Measurements from ENCODE around the gene FNIP2. TPM values are rescaled to one million over a fixed set of nuclear protein-coding genes. Genes with fewer than 3 reads are reported as not detected.
A peak's percentile ranks its signal among the peaks of the same experiment; 100 is the strongest.
"Not testable (repeated sequence)": the region's sequence is repeated elsewhere in the genome, so short reads cannot be mapped to it uniquely, and the experiment has no call there.

Gene FNIP2
- total RNA-seq, 1 donor from 2014 or later: 10.5 TPM

GRCh38 chr4:158825433-158826036, 56.7 kb downstream of the FNIP2 start:
- no peak overlapping the region for H3K4me3 Mint-ChIP-seq (ENCODE audit: low read depth)
- peaks cover 65% of the 10 kb centered on the region for H3K4me1 Mint-ChIP-seq (ENCODE audit: low read depth)
- H3K9me3 Mint-ChIP-seq: no peaks in the 10 kb centered on the region
- peaks cover 18% of the 10 kb centered on the region for H3K36me3 Mint-ChIP-seq (ENCODE audit: low read depth)
- no peak for DNase-seq (ENCODE audit: low spot score)
- intact Hi-C loops (cut with micrococcal nuclease): loop anchor here (2.0 to 5.0 kb wide), 2 partner anchors 15 to 153 kb away; partner anchors contain the start of genes C4orf46 and ETFDH
- H3K27me3 Mint-ChIP-seq (ENCODE audit: low read depth): no peaks in the 10 kb centered on the region
- H3K27ac Mint-ChIP-seq: no peak overlapping the region

- H3K4me3 Mint-ChIP-seq (ENCODE audit: low read depth): peak overlapping the region; percentile 34
- H3K27ac Mint-ChIP-seq: peak overlapping the region; percentile 65
- peaks cover 23% of the 10 kb centered on the region for H3K36me3 Mint-ChIP-seq (ENCODE audit: low read depth)
- intact Hi-C loops (cut with micrococcal nuclease): loop anchor here (2.0 to 5.0 kb wide), 2 partner anchors 15 to 154 kb away; partner anchors contain the start of genes C4orf46 and ETFDH
- H3K4me1 Mint-ChIP-seq (ENCODE audit: low read depth): peaks cover 63% of the 10 kb centered on the region
- no peak for DNase-seq (ENCODE audit: low spot score)
- no peaks in the 10 kb centered on the region for H3K27me3 Mint-ChIP-seq (ENCODE audit: low read depth)
- H3K9me3 Mint-ChIP-seq: no peaks in the 10 kb centered on the region
These were observed 57.2 kb downstream of the FNIP2 start for GRCh38 chr4:158826057-158826456.

GRCh38 chr4:158826882-158827281, 58.1 kb downstream of the FNIP2 start:
- Mint-ChIP-seq H3K27ac (peak overlapping the region; percentile 67), H3K4me3 (ENCODE audit: low read depth) (peak overlapping the region; percentile 34), H3K9me3 (no peaks in the 10 kb centered on the region), H3K4me1 (ENCODE audit: low read depth) (peaks cover 59% of the 10 kb centered on the region), H3K36me3 (ENCODE audit: low read depth) (peaks cover 25% of the 10 kb centered on the region), H3K27me3 (ENCODE audit: low read depth) (no peaks in the 10 kb centered on the region)
- no peak for DNase-seq (ENCODE audit: low spot score)
- intact Hi-C loops (cut with micrococcal nuclease): loop anchor here (2.0 to 5.0 kb wide), 2 partner anchors 16 to 155 kb away; partner anchors contain the start of genes C4orf46 and ETFDH

- H3K27me3 Mint-ChIP-seq (ENCODE audit: low read depth): no peaks in the 10 kb centered on the region
- H3K36me3 Mint-ChIP-seq (ENCODE audit: low read depth): peaks cover 28% of the 10 kb centered on the region
- no peaks in the 10 kb centered on the region for H3K9me3 Mint-ChIP-seq
- no peak for DNase-seq (ENCODE audit: low spot score)
- peaks cover 59% of the 10 kb centered on the region for H3K4me1 Mint-ChIP-seq (ENCODE audit: low read depth)
- no peak overlapping the region for H3K4me3 Mint-ChIP-seq (ENCODE audit: low read depth)
- no peak overlapping the region for H3K27ac Mint-ChIP-seq
- intact Hi-C loops (cut with micrococcal nuclease): loop anchor here (2.0 to 5.0 kb wide), 2 partner anchors 17 to 155 kb away; partner anchors contain the start of genes C4orf46 and ETFDH
These were observed 58.7 kb downstream of the FNIP2 start for GRCh38 chr4:158827543-158827981.

GRCh38 chr4:158828151-158828550, 59.3 kb downstream of the FNIP2 start:
- Mint-ChIP-seq H3K36me3 (ENCODE audit: low read depth) (peaks cover 32% of the 10 kb centered on the region), H3K4me1 (ENCODE audit: low read depth) (peaks cover 59% of the 10 kb centered on the region)
- DNase-seq (ENCODE audit: low spot score); H3K27me3 Mint-ChIP-seq (ENCODE audit: low read depth); H3K27ac Mint-ChIP-seq; H3K9me3 Mint-ChIP-seq; H3K4me3 Mint-ChIP-seq (ENCODE audit: low read depth): not testable (repeated sequence)
- intact Hi-C loops (cut with micrococcal nuclease): loop anchor here (5.0 kb wide), 1 partner anchor 156 kb away; the partner anchor contains the start of genes C4orf46 and ETFDH

GRCh38 chr4:158829254-158829653, 60.4 kb downstream of the FNIP2 start:
- Mint-ChIP-seq H3K27ac (no peak overlapping the region), H3K36me3 (ENCODE audit: low read depth) (peaks cover 43% of the 10 kb centered on the region), H3K27me3 (ENCODE audit: low read depth) (no peaks in the 10 kb centered on the region), H3K9me3 (no peaks in the 10 kb centered on the region), H3K4me1 (ENCODE audit: low read depth) (peaks cover 53% of the 10 kb centered on the region), H3K4me3 (ENCODE audit: low read depth) (no peak overlapping the region)
- DNase-seq (ENCODE audit: low spot score): no peak
- intact Hi-C loops (cut with micrococcal nuclease): loop anchor here (5.0 kb wide), 1 partner anchor 157 kb away; the partner anchor contains the start of genes C4orf46 and ETFDH

GRCh38 chr4:158833602-158834001, 64.8 kb downstream of the FNIP2 start:
- Mint-ChIP-seq H3K4me1 (ENCODE audit: low read depth) (peaks cover 22% of the 10 kb centered on the region), H3K9me3 (no peaks in the 10 kb centered on the region), H3K27ac (no peak overlapping the region), H3K27me3 (ENCODE audit: low read depth) (no peaks in the 10 kb centered on the region), H3K36me3 (ENCODE audit: low read depth) (peaks cover 57% of the 10 kb centered on the region), H3K4me3 (ENCODE audit: low read depth) (no peak overlapping the region)
- DNase-seq (ENCODE audit: low spot score): no peak
- intact Hi-C loops (cut with micrococcal nuclease): no loop called here

GRCh38 chr4:158835226-158836001, 66.6 kb downstream of the FNIP2 start:
- Mint-ChIP-seq H3K27ac (peak overlapping the region; percentile 2), H3K9me3 (no peaks in the 10 kb centered on the region), H3K27me3 (ENCODE audit: low read depth) (no peaks in the 10 kb centered on the region), H3K4me3 (ENCODE audit: low read depth) (no peak overlapping the region), H3K36me3 (ENCODE audit: low read depth) (peaks cover 53% of the 10 kb centered on the region), H3K4me1 (ENCODE audit: low read depth) (peaks cover 12% of the 10 kb centered on the region)
- intact Hi-C loops (cut with micrococcal nuclease): no loop called here
- no peak for DNase-seq (ENCODE audit: low spot score)

- peak overlapping the region; percentile 2 for H3K27ac Mint-ChIP-seq
- no peak for DNase-seq (ENCODE audit: low spot score)
- intact Hi-C loops (cut with micrococcal nuclease): no loop called here
These were observed 67.2 kb downstream of the FNIP2 start for GRCh38 chr4:158836002-158836369.

GRCh38 chr4:158836828-158837449, 68.1 kb downstream of the FNIP2 start:
- H3K27me3 Mint-ChIP-seq (ENCODE audit: low read depth): no peaks in the 10 kb centered on the region
- peaks cover 7% of the 10 kb centered on the region for H3K4me1 Mint-ChIP-seq (ENCODE audit: low read depth)
- no peak overlapping the region for H3K27ac Mint-ChIP-seq
- peaks cover 43% of the 10 kb centered on the region for H3K36me3 Mint-ChIP-seq (ENCODE audit: low read depth)
- H3K4me3 Mint-ChIP-seq (ENCODE audit: low read depth): no peak overlapping the region
- no peaks in the 10 kb centered on the region for H3K9me3 Mint-ChIP-seq
- no peak for DNase-seq (ENCODE audit: low spot score)
- intact Hi-C loops (cut with micrococcal nuclease): no loop called here

More at GRCh38 chr4:158836002-158836369, 67.2 kb downstream of the FNIP2 start:
- Mint-ChIP-seq H3K36me3 (ENCODE audit: low read depth) (peaks cover 47% of the 10 kb centered on the region), H3K9me3 (no peaks in the 10 kb centered on the region), H3K4me3 (ENCODE audit: low read depth) (no peak overlapping the region), H3K4me1 (ENCODE audit: low read depth) (peaks cover 8% of the 10 kb centered on the region), H3K27me3 (ENCODE audit: low read depth) (no peaks in the 10 kb centered on the region)

GRCh38 chr4:158837527-158838141, 68.8 kb downstream of the FNIP2 start:
- Mint-ChIP-seq H3K9me3 (no peaks in the 10 kb centered on the region), H3K4me3 (ENCODE audit: low read depth) (no peak overlapping the region), H3K27me3 (ENCODE audit: low read depth) (no peaks in the 10 kb centered on the region), H3K4me1 (ENCODE audit: low read depth) (peaks cover 7% of the 10 kb centered on the region), H3K36me3 (ENCODE audit: low read depth) (peaks cover 41% of the 10 kb centered on the region), H3K27ac (no peak overlapping the region)
- intact Hi-C loops (cut with micrococcal nuclease): no loop called here
- no peak for DNase-seq (ENCODE audit: low spot score)

GRCh38 chr4:158840131-158840530, 71.3 kb downstream of the FNIP2 start:
- Mint-ChIP-seq H3K4me3 (ENCODE audit: low read depth) (no peak overlapping the region), H3K9me3 (no peaks in the 10 kb centered on the region), H3K27ac (no peak overlapping the region), H3K36me3 (ENCODE audit: low read depth) (peaks cover 25% of the 10 kb centered on the region), H3K4me1 (ENCODE audit: low read depth) (peaks cover 6% of the 10 kb centered on the region), H3K27me3 (ENCODE audit: low read depth) (no peaks in the 10 kb centered on the region)
- DNase-seq (ENCODE audit: low spot score): no peak
- intact Hi-C loops (cut with micrococcal nuclease): no loop called here

All from activated T-helper 2 cell treated with anti-CD3 and anti-CD28 coated beads, Interferon-gamma antibody, Interleukin-2, Interleukin-4, amounts not matched to agents 10 μg/mL and 5 μg/mL and 100 μg/mL, durations not matched to agents 14 hours and 24 hours and 36 hours (primary cell).